Ectodermal cell (in vitro differentiated cells): ENCODE measurements around the gene FHIT.

Source experiments
- H3K27ac ChIP-seq: 2 replicates; pipeline ENCODE4 v1.7.0; 2013; ENCODE audit warnings: mild to moderate bottlenecking, low read depth, low read length; ENCODE audit not compliant: insufficient read depth, poor library complexity, severe bottlenecking
- H3K27me3 ChIP-seq: 2 replicates; pipeline ENCODE4 v1.7.0; 2013; ENCODE audit warnings: mild to moderate bottlenecking, low read length; ENCODE audit not compliant: insufficient read depth, control insufficient read depth, poor library complexity, severe bottlenecking
- H3K36me3 ChIP-seq: one replicate; pipeline ENCODE4 v1.7.0; 2013; ENCODE audit warnings: low read length; ENCODE audit not compliant: control insufficient read depth, insufficient read depth
- H3K4me1 ChIP-seq: one replicate; pipeline ENCODE4 v1.7.0; 2013; ENCODE audit warnings: low read length; ENCODE audit not compliant: control insufficient read depth, insufficient read depth
- H3K4me3 ChIP-seq: 2 replicates; pipeline ENCODE4 v1.7.0; 2013; ENCODE audit warnings: low read depth, low read length, control low read depth; ENCODE audit not compliant: insufficient read depth
- H3K9me3 ChIP-seq: 2 replicates; pipeline ENCODE4 v1.7.0; 2013; ENCODE audit warnings: mild to moderate bottlenecking, low read length, moderate library complexity; ENCODE audit not compliant: control insufficient read depth
- WGBS, 2 experiments: methylation state at CpG; one replicate each; pipeline ENCODE4 v1.1.7; 2013; ENCODE audit warnings: missing lambda C conversion rate in 2 of 2; 5-methylcytosine and 5-hydroxymethylcytosine counted together

FHIT gene

DNA sequence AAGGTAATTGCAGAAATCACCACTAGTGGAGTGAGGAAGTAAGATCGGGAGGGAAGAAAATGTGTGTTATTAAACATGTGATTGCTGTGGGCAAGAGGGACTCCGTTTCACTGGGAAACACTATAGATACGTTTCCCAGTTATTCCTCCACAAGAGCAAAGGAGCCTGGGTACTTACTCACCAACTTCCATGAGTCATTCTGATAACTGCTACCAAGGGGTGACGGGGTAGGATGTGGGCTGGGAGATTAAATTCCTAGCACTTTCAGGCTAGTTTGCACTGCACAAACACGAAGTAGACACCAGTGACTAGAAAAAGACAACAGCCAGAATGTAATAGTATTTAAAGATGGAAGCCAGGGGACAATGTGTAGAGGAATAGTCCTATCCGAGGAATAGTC is 1388.6 kb downstream of the FHIT start:
- 96 to 97% methylated on average over 6 of the region's 6 CpGs for WGBS, 2 experiments
- Histone ChIP-seq H3K36me3 (no peaks in the 10 kb centered on the region), H3K27me3 (no peaks in the 10 kb centered on the region), H3K4me1 (peaks cover 4% of the 10 kb centered on the region), H3K4me3 (no peak overlapping the region), H3K27ac (no peak overlapping the region), H3K9me3 (no peaks in the 10 kb centered on the region)

GRCh38 chr3:59857589-59858346 is 1393.5 kb downstream of the FHIT start:
- Histone ChIP-seq H3K4me1 (no peaks in the 10 kb centered on the region), H3K27me3 (no peaks in the 10 kb centered on the region), H3K36me3 (no peaks in the 10 kb centered on the region), H3K4me3 (no peak overlapping the region), H3K9me3 (no peaks in the 10 kb centered on the region), H3K27ac (no peak overlapping the region)
- 56 to 59% methylated on average over 7 of the region's 7 CpGs for WGBS, 2 experiments

DNA sequence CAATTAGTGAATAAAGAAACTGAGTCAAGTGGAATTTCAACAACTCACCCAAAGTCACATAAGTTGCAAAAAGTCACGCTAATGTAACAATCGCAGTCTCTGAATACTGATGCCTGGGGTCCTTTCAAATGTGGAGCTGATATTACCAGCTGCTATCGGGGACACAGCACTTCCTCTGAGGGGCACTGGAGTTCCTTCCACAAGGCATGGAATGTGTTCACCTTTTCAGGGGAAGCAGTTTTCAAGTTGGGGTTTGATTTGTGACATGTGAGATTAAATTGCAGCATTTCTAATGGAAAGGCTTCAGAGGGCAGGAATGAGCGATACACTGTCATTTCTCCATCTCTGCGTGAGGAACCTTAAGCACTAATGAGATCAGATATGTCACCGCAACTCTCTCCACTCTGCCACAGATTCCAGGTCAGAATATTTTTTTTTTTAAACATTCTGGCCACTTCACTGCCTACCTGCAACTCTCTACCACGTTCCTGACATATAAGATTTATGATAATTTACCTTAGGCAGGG is 1394.3 kb downstream of the FHIT start:
- Histone ChIP-seq H3K36me3 (no peaks in the 10 kb centered on the region), H3K4me3 (no peak overlapping the region), H3K27ac (no peak overlapping the region), H3K9me3 (no peaks in the 10 kb centered on the region), H3K27me3 (no peaks in the 10 kb centered on the region), H3K4me1 (no peaks in the 10 kb centered on the region)
- WGBS, 2 experiments: 82 to 93% methylated on average over 6 to 7 of the region's 7 CpGs

- Histone ChIP-seq H3K36me3 (no peaks in the 10 kb centered on the region), H3K27ac (no peak overlapping the region), H3K4me3 (no peak overlapping the region), H3K9me3 (no peaks in the 10 kb centered on the region), H3K27me3 (no peaks in the 10 kb centered on the region), H3K4me1 (no peaks in the 10 kb centered on the region)
- 91% methylated on average over 12 of the region's 12 CpGs for WGBS, 2 experiments
These were observed 1397.1 kb downstream of the FHIT start for GRCh38 chr3:59854061-59854709.

- H3K4me1 ChIP-seq: no peaks in the 10 kb centered on the region
- no peaks in the 10 kb centered on the region for H3K36me3 ChIP-seq
- no peak overlapping the region for H3K27ac ChIP-seq
- H3K27me3 ChIP-seq: no peaks in the 10 kb centered on the region
- H3K4me3 ChIP-seq: no peak overlapping the region
- no peaks in the 10 kb centered on the region for H3K9me3 ChIP-seq
- 87 to 100% methylated on average over 2 of the region's 2 CpGs for WGBS, 2 experiments
These were observed 1400.8 kb downstream of the FHIT start for GRCh38 chr3:59850417-59850816.

DNA sequence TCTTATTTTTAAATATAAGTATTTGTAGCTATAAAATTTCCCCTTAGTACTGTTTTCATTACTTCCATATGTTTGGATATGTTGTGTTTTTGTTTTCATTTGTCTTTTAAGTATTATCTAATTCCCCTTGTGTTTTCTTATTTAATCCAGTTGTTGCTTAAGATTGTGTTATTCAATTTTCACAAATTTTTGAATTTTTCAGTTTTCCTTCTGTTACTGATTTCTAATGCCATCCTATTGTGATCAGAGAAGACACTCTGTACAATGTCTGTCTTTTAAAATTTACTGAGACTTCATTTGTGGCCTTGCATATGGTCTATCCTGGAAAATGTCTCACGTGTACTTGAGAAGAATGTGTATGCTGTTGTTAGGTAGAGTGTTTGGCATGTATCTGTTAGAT is 1405.9 kb downstream of the FHIT start:
- no peaks in the 10 kb centered on the region for H3K4me1 ChIP-seq
- H3K27me3 ChIP-seq: no peaks in the 10 kb centered on the region
- H3K9me3 ChIP-seq: no peaks in the 10 kb centered on the region
- 85 to 94% methylated on average over 1 of the region's 1 CpG for WGBS, 2 experiments
- no peak overlapping the region for H3K27ac ChIP-seq
- H3K36me3 ChIP-seq: no peaks in the 10 kb centered on the region
- H3K4me3 ChIP-seq: no peak overlapping the region

GRCh38 chr3:59843821-59844220 is 1407.4 kb downstream of the FHIT start:
- no peaks in the 10 kb centered on the region for H3K27me3 ChIP-seq
- no peaks in the 10 kb centered on the region for H3K4me1 ChIP-seq
- no peak overlapping the region for H3K27ac ChIP-seq
- H3K4me3 ChIP-seq: no peak overlapping the region
- WGBS, 2 experiments: 81 to 100% methylated on average over 1 of the region's 1 CpG
- H3K9me3 ChIP-seq: no peaks in the 10 kb centered on the region
- H3K36me3 ChIP-seq: no peaks in the 10 kb centered on the region

GRCh38 chr3:59839810-59840515 is 1411.3 kb downstream of the FHIT start:
- WGBS, 2 experiments: 94% methylated on average over 1 of the region's 1 CpG
- Histone ChIP-seq H3K27ac (no peak overlapping the region), H3K4me1 (no peaks in the 10 kb centered on the region), H3K36me3 (no peaks in the 10 kb centered on the region), H3K4me3 (no peak overlapping the region), H3K27me3 (no peaks in the 10 kb centered on the region), H3K9me3 (no peaks in the 10 kb centered on the region)

GRCh38 chr3:59839283-59839682 is 1412.0 kb downstream of the FHIT start:
- H3K9me3 ChIP-seq: no peaks in the 10 kb centered on the region
- H3K27ac ChIP-seq: no peak overlapping the region
- H3K36me3 ChIP-seq: no peaks in the 10 kb centered on the region
- H3K4me1 ChIP-seq: no peaks in the 10 kb centered on the region
- 96 to 98% methylated on average over 3 of the region's 3 CpGs for WGBS, 2 experiments
- no peak overlapping the region for H3K4me3 ChIP-seq
- no peaks in the 10 kb centered on the region for H3K27me3 ChIP-seq

GRCh38 chr3:59836531-59836930 is 1414.7 kb downstream of the FHIT start:
- 93 to 94% methylated on average over 3 of the region's 3 CpGs for WGBS, 2 experiments
- Histone ChIP-seq H3K9me3 (no peaks in the 10 kb centered on the region), H3K4me3 (no peak overlapping the region), H3K36me3 (no peaks in the 10 kb centered on the region), H3K27ac (no peak overlapping the region), H3K27me3 (no peaks in the 10 kb centered on the region), H3K4me1 (no peaks in the 10 kb centered on the region)
